Measurements from ENCODE around the gene EXOC4. TPM values are rescaled to one million over a fixed set of nuclear protein-coding genes. Genes with fewer than 3 reads are reported as not detected.

Gene EXOC4
- total RNA-seq, 1 donor from 2014 or later, result 41.3 TPM

GRCh38 chr7:133445617-133446016 lies 192.7 kb downstream of the EXOC4 start:
- no peak for TF ChIP-seq CTCF (conservative IDR thresholded peaks at IDR 0.05; ENCODE audit: low read depth, low read length)
- no peak overlapping the region for H3K4me3 ChIP-seq (ENCODE audit: low read depth, low read length)
- DNase-seq (ENCODE audit: low read depth), result no peak

- TF ChIP-seq CTCF (conservative IDR thresholded peaks at IDR 0.05; ENCODE audit: low read depth, low read length), result no peak
- DNase-seq (ENCODE audit: low read depth), result no peak
- no peak overlapping the region for H3K4me3 ChIP-seq (ENCODE audit: low read depth, low read length)
Observed at GRCh38 chr7:133448012-133448411, 195.1 kb downstream of the EXOC4 start.

GRCh38 chr7:133452577-133452976 lies 199.7 kb downstream of the EXOC4 start:
- H3K4me3 ChIP-seq (ENCODE audit: low read depth, low read length), result no peak overlapping the region
- TF ChIP-seq CTCF (conservative IDR thresholded peaks at IDR 0.05; ENCODE audit: low read depth, low read length), result no peak
- DNase-seq (ENCODE audit: low read depth), result no peak

GRCh38 chr7:133458688-133459087 lies 205.8 kb downstream of the EXOC4 start:
- DNase-seq (ENCODE audit: low read depth), result no peak
- no peak overlapping the region for H3K4me3 ChIP-seq (ENCODE audit: low read depth, low read length)
- no peak for TF ChIP-seq CTCF (conservative IDR thresholded peaks at IDR 0.05; ENCODE audit: low read depth, low read length)

- H3K4me3 ChIP-seq (ENCODE audit: low read depth, low read length), result no peak overlapping the region
- TF ChIP-seq CTCF (conservative IDR thresholded peaks at IDR 0.05; ENCODE audit: low read depth, low read length), result no peak
- no peak for DNase-seq (ENCODE audit: low read depth)
Observed at GRCh38 chr7:133461421-133461820, 208.5 kb downstream of the EXOC4 start.

- no peak overlapping the region for H3K4me3 ChIP-seq (ENCODE audit: low read depth, low read length)
- no peak for TF ChIP-seq CTCF (conservative IDR thresholded peaks at IDR 0.05; ENCODE audit: low read depth, low read length)
- no peak for DNase-seq (ENCODE audit: low read depth)
Observed at GRCh38 chr7:133475655-133476054, 222.8 kb downstream of the EXOC4 start.

GRCh38 chr7:133477791-133478190 lies 224.9 kb downstream of the EXOC4 start:
- TF ChIP-seq CTCF (conservative IDR thresholded peaks at IDR 0.05; ENCODE audit: low read depth, low read length), result no peak
- no peak for DNase-seq (ENCODE audit: low read depth)
- no peak overlapping the region for H3K4me3 ChIP-seq (ENCODE audit: low read depth, low read length)
